ENCODE measurements around the gene SNAP25. TPM values are rescaled to one million over a fixed set of nuclear protein-coding genes. Genes with fewer than 3 reads are reported as not detected.

The SNAP25 gene
- polyA plus RNA-seq, 6 donors from 2014 or later: 0.23 to 0.44 TPM; not detected in 4

GRCh38 chr20:10307359-10307735 is 88.7 kb downstream of the SNAP25 start:
- Mint-ChIP-seq H3K36me3 (no peaks in the 10 kb centered on the region), H3K27ac (no peak overlapping the region), H3K9me3 (peaks cover 0 to 9% (median 0%) of the 10 kb centered on the region in 7 donors), H3K27me3 (peaks cover 8 to 22% (median 16%) of the 10 kb centered on the region in 3 donors), H3K4me1 (no peaks in the 10 kb centered on the region), H3K4me3 (no peak overlapping the region)
- DNase-seq: no peak
- no peak for ATAC-seq (ENCODE audit: low read depth in 2 of 2)

GRCh38 chr20:10308652-10309051 is 90.0 kb downstream of the SNAP25 start:
- H3K9me3 Mint-ChIP-seq: peaks cover 0 to 9% (median 0%) of the 10 kb centered on the region in 7 donors
- DNase-seq (no peak), ATAC-seq (ENCODE audit: low read depth in 2 of 2) (no peak)
- no peaks in the 10 kb centered on the region for H3K36me3 Mint-ChIP-seq
- peaks cover 8 to 22% (median 16%) of the 10 kb centered on the region in 3 donors for H3K27me3 Mint-ChIP-seq
- H3K4me1 Mint-ChIP-seq: no peaks in the 10 kb centered on the region
- no peak overlapping the region for H3K27ac Mint-ChIP-seq
- peak overlapping the region in 2 of 8 donors; percentile 1 to 25 for H3K4me3 Mint-ChIP-seq

GRCh38 chr20:10309326-10309725 is 90.7 kb downstream of the SNAP25 start:
- Mint-ChIP-seq H3K36me3 (no peaks in the 10 kb centered on the region), H3K9me3 (peaks cover 0 to 9% (median 0%) of the 10 kb centered on the region in 7 donors), H3K27ac (no peak overlapping the region), H3K4me1 (no peaks in the 10 kb centered on the region), H3K27me3 (peaks cover 8 to 22% (median 16%) of the 10 kb centered on the region in 3 donors), H3K4me3 (no peak overlapping the region)
- no peak for ATAC-seq (ENCODE audit: low read depth in 2 of 2)
- no peak for DNase-seq

GRCh38 chr20:10312111-10312510 is 93.5 kb downstream of the SNAP25 start:
- Mint-ChIP-seq H3K27me3 (peaks cover 16 to 20% (median 20%) of the 10 kb centered on the region in 3 donors), H3K9me3 (peaks cover 6 to 24% (median 9%) of the 10 kb centered on the region in 7 donors), H3K27ac (no peak overlapping the region), H3K4me3 (no peak overlapping the region), H3K36me3 (no peaks in the 10 kb centered on the region), H3K4me1 (no peaks in the 10 kb centered on the region)
- DNase-seq (no peak), ATAC-seq (ENCODE audit: low read depth in 2 of 2) (no peak)

GRCh38 chr20:10313215-10313614 is 94.6 kb downstream of the SNAP25 start:
- Mint-ChIP-seq H3K27me3 (peaks cover 16 to 20% (median 20%) of the 10 kb centered on the region in 3 donors), H3K4me1 (no peaks in the 10 kb centered on the region), H3K9me3 (peaks cover 6 to 26% (median 9%) of the 10 kb centered on the region in 7 donors), H3K4me3 (no peak overlapping the region), H3K27ac (no peak overlapping the region), H3K36me3 (no peaks in the 10 kb centered on the region)
- DNase-seq: no peak
- ATAC-seq (ENCODE audit: low read depth in 2 of 2): no peak

- Mint-ChIP-seq H3K4me3 (no peak overlapping the region), H3K27me3 (peaks cover 13 to 17% (median 17%) of the 10 kb centered on the region in 3 donors), H3K36me3 (no peaks in the 10 kb centered on the region), H3K9me3 (peaks cover 6 to 23% (median 9%) of the 10 kb centered on the region in 7 donors), H3K4me1 (no peaks in the 10 kb centered on the region), H3K27ac (no peak overlapping the region)
- no peak for ATAC-seq (ENCODE audit: low read depth in 2 of 2)
- DNase-seq: no peak
Observed at GRCh38 chr20:10313701-10314100, 95.1 kb downstream of the SNAP25 start.

GRCh38 chr20:10314198-10314597 is 95.6 kb downstream of the SNAP25 start:
- no peaks in the 10 kb centered on the region for H3K4me1 Mint-ChIP-seq
- no peaks in the 10 kb centered on the region for H3K36me3 Mint-ChIP-seq
- peaks cover 10 to 14% (median 12%) of the 10 kb centered on the region in 3 donors for H3K27me3 Mint-ChIP-seq
- H3K4me3 Mint-ChIP-seq: no peak overlapping the region
- DNase-seq (no peak), ATAC-seq (ENCODE audit: low read depth in 2 of 2) (no peak)
- H3K9me3 Mint-ChIP-seq: peaks cover 6 to 20% (median 9%) of the 10 kb centered on the region in 7 donors
- H3K27ac Mint-ChIP-seq: no peak overlapping the region

GRCh38 chr20:10315138-10315537 is 96.5 kb downstream of the SNAP25 start:
- H3K36me3 Mint-ChIP-seq: no peaks in the 10 kb centered on the region
- ATAC-seq (ENCODE audit: low read depth in 2 of 2): no peak

GRCh38 chr20:10316582-10316981 is 98.0 kb downstream of the SNAP25 start:
- ATAC-seq (ENCODE audit: low read depth in 2 of 2) (no peak), DNase-seq (no peak)
- H3K4me3 Mint-ChIP-seq: no peak overlapping the region
- peaks cover 7 to 20% (median 9%) of the 10 kb centered on the region in 3 donors for H3K27me3 Mint-ChIP-seq
- peaks cover 8 to 23% (median 10%) of the 10 kb centered on the region in 7 donors for H3K9me3 Mint-ChIP-seq
- no peaks in the 10 kb centered on the region for H3K36me3 Mint-ChIP-seq
- no peak overlapping the region for H3K27ac Mint-ChIP-seq
- no peaks in the 10 kb centered on the region for H3K4me1 Mint-ChIP-seq

More at GRCh38 chr20:10315138-10315537, 96.5 kb downstream of the SNAP25 start:
- DNase-seq: no peak
- H3K4me1 Mint-ChIP-seq: no peaks in the 10 kb centered on the region
- H3K27ac Mint-ChIP-seq: no peak overlapping the region
- H3K4me3 Mint-ChIP-seq: no peak overlapping the region
- peaks cover 8 to 18% (median 12%) of the 10 kb centered on the region in 3 donors for H3K27me3 Mint-ChIP-seq
- peaks cover 8 to 22% (median 9%) of the 10 kb centered on the region in 7 donors for H3K9me3 Mint-ChIP-seq

- Mint-ChIP-seq H3K27ac (no peak overlapping the region), H3K4me3 (no peak overlapping the region), H3K27me3 (peaks cover 9 to 32% (median 13%) of the 10 kb centered on the region in 3 donors), H3K9me3 (peaks cover 8 to 20% (median 10%) of the 10 kb centered on the region in 7 donors), H3K36me3 (no peaks in the 10 kb centered on the region), H3K4me1 (no peaks in the 10 kb centered on the region)
- DNase-seq (no peak), ATAC-seq (ENCODE audit: low read depth in 2 of 2) (no peak)
Observed at GRCh38 chr20:10318291-10319024, 99.8 kb downstream of the SNAP25 start.

- no peak overlapping the region for H3K4me3 Mint-ChIP-seq
- DNase-seq (no peak), ATAC-seq (ENCODE audit: low read depth in 2 of 2) (no peak)
- peak overlapping the region in 1 of 6 donors; percentile 23 for H3K27ac Mint-ChIP-seq
- no peaks in the 10 kb centered on the region for H3K4me1 Mint-ChIP-seq
- no peaks in the 10 kb centered on the region for H3K36me3 Mint-ChIP-seq
- peaks cover 7 to 20% (median 10%) of the 10 kb centered on the region in 7 donors for H3K9me3 Mint-ChIP-seq
- H3K27me3 Mint-ChIP-seq: peaks cover 9 to 38% (median 13%) of the 10 kb centered on the region in 3 donors
Observed at GRCh38 chr20:10319855-10320254, 101.2 kb downstream of the SNAP25 start.

GRCh38 chr20:10321138-10321717 is 102.6 kb downstream of the SNAP25 start:
- Mint-ChIP-seq H3K4me3 (no peak overlapping the region), H3K36me3 (no peaks in the 10 kb centered on the region), H3K27me3 (peaks cover 5 to 28% (median 13%) of the 10 kb centered on the region in 3 donors), H3K4me1 (no peaks in the 10 kb centered on the region), H3K27ac (no peak overlapping the region), H3K9me3 (peaks cover 3 to 15% (median 8%) of the 10 kb centered on the region in 7 donors)
- ATAC-seq (ENCODE audit: low read depth in 2 of 2) (no peak), DNase-seq (no peak)

- no peaks in the 10 kb centered on the region for H3K4me1 Mint-ChIP-seq
- no peak for ATAC-seq (ENCODE audit: low read depth in 2 of 2)
- H3K27me3 Mint-ChIP-seq: peaks cover 5 to 28% (median 13%) of the 10 kb centered on the region in 3 donors
- H3K4me3 Mint-ChIP-seq: no peak overlapping the region
- no peaks in the 10 kb centered on the region for H3K36me3 Mint-ChIP-seq
- H3K27ac Mint-ChIP-seq: peak overlapping the region in 1 of 6 donors; percentile 66
- DNase-seq: no peak
- peaks cover 0 to 6% (median 3%) of the 10 kb centered on the region in 7 donors for H3K9me3 Mint-ChIP-seq
Observed at GRCh38 chr20:10322073-10323012, 103.7 kb downstream of the SNAP25 start.

Measured in naive B cell (primary cell).